Activated CD4-positive, alpha-beta T cell treated with anti-CD3 and anti-CD28 coated beads for 36 hours (primary cell): ENCODE measurements around the gene FAM219A. TPM values are rescaled to one million over a fixed set of nuclear protein-coding genes. Genes with fewer than 3 reads are reported as not detected.
"Not testable (repeated sequence)": the region's sequence is repeated elsewhere in the genome, so short reads cannot be mapped to it uniquely, and the experiment has no call there.

Experiments
- ATAC-seq: fragments of 200-7000 bp; cut with Tn5 transposase; one replicate; pipeline ENCODE4 v1.10.0; 2021; ENCODE audit warnings: mild to moderate bottlenecking, moderate library complexity
- CTCF ChIA-PET: fragments of 350-600 bp; sonication (Branson Sonifier 250); formaldehyde crosslinking; loops from one replicate; lab custom pipeline; 2021; ENCODE audit warnings: antibody characterized with exemption; lab: Charles Lee
- POLR2A ChIA-PET: fragments of 350-600 bp; sonication (Branson Sonifier 250); formaldehyde crosslinking; loops from one replicate; lab custom pipeline; 2021; ENCODE audit warnings: antibody characterized with exemption, inconsistent platforms; lab: Charles Lee
- DNase-seq: peaks from one replicate; pipeline ENCODE4 v3.0.0-alpha.2; 2020
- H3K27ac Mint-ChIP-seq: one replicate; pipeline ENCODE4 v1.8.0; 2021; ENCODE audit warnings: mixed read lengths
- H3K27me3 Mint-ChIP-seq: one replicate; pipeline ENCODE4 v1.8.0; 2021; ENCODE audit warnings: mixed read lengths
- H3K36me3 Mint-ChIP-seq: one replicate; pipeline ENCODE4 v1.8.0; 2021; ENCODE audit warnings: low read depth, mixed read lengths
- H3K4me1 Mint-ChIP-seq: one replicate; pipeline ENCODE4 v1.8.0; 2021; ENCODE audit warnings: mixed read lengths
- H3K4me3 Mint-ChIP-seq: one replicate; pipeline ENCODE4 v1.8.0; 2021; ENCODE audit warnings: mild to moderate bottlenecking, moderate library complexity, mixed read lengths
- H3K9me3 Mint-ChIP-seq: one replicate; pipeline ENCODE4 v1.8.0; 2021; ENCODE audit warnings: low read depth, mixed read lengths
- intact Hi-C, 2 experiments: fragments of 100-400 bp; cut with DNase I in 1 of 2; cut with micrococcal nuclease in 1 of 2; formaldehyde crosslinking; loops; one replicate each; pipeline versions ENCODE4 v1.14.2 to v1.15.1; 2022 to 2024; cut with DNase I, micrococcal nuclease
- total RNA-seq, 2 experiments: library from RNA; stranded (reverse); gene quantifications; one replicate each; pipeline ENCODE4 v1.2.3, GENCODE V29; 2021

FAM219A gene
- total RNA-seq, 2 experiments from 2014 or later, result 9.7 to 12.9 TPM

- intact Hi-C loops, H3K27me3 Mint-ChIP-seq, POLR2A ChIA-PET, ATAC-seq, CTCF ChIA-PET, H3K27ac Mint-ChIP-seq, H3K9me3 Mint-ChIP-seq, H3K4me1 Mint-ChIP-seq, H3K4me3 Mint-ChIP-seq, DNase-seq: not testable (repeated sequence)
- H3K36me3 Mint-ChIP-seq, result peaks cover 24% of the 10 kb centered on the region
Observed at GRCh38 chr9:34352122-34352652, 106.2 kb downstream of the FAM219A start.

DNA sequence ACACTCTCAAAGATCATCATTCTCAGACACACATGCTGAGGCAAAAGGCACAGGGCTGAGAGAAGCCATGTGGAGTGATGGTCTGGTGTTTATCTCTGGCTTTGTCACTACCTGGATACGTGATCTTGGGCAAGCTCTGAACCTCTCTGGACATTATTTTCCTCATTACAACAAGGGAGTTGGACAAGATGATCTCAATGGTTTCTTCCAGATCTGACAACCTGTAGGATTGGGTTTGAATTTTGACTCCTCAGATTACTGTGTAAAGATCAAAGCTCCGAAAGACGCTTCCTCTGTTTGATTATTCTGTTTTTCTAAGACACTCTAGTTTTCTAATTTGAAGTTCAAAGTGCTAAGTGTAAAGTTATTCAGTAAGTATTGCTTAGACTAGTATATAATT, 109.0 kb downstream of the FAM219A start:
- CTCF ChIA-PET, result interaction anchor here (0.8 to 1.1 kb wide), 2 partner anchors 30 to 92 kb away, joined by 4 read pairs; no protein-coding TSS in a partner anchor
- Mint-ChIP-seq H3K36me3 (peaks cover 15% of the 10 kb centered on the region), H3K9me3 (no peaks in the 10 kb centered on the region), H3K4me1 (no peaks in the 10 kb centered on the region), H3K27me3 (no peaks in the 10 kb centered on the region), H3K4me3 (no peak overlapping the region), H3K27ac (no peak overlapping the region)
- DNase-seq (no peak), ATAC-seq (no peak)
- POLR2A ChIA-PET, result no interaction called here
- intact Hi-C loops, result no loop called here

Other genes with a start within 250 kb of the FAM219A start
- 1 to 10 TPM; 5.9 to 7.7 TPM for gene KIF24, start 129.3 kb downstream of the FAM219A start, total RNA-seq
- gene NUDT2, start 129.0 kb downstream of the FAM219A start, total RNA-seq, result 10 to 100 TPM; 14.9 to 22.9 TPM
- 1 to 10 TPM; 2.2 to 2.3 TPM for gene MYORG, start 81.7 kb downstream of the FAM219A start, total RNA-seq
- gene DNAI1, start 235 bp upstream of the FAM219A start, total RNA-seq, result under 1 TPM in 1 of 2 experiments, not detected in 1; 0.34 TPM
- not detected for gene ENHO, start 64.4 kb upstream of the FAM219A start, total RNA-seq
- not detected for gene CNTFR, start 131.2 kb upstream of the FAM219A start, total RNA-seq
- gene RPP25L, start 153.5 kb upstream of the FAM219A start, total RNA-seq, result 10 to 100 TPM; 29.3 to 35.2 TPM
- 10 to 100 TPM; 65.9 to 68.4 TPM for gene DCTN3, start 161.9 kb upstream of the FAM219A start, total RNA-seq
- under 1 TPM; 0.66 to 0.76 TPM for gene ARID3C, start 170.5 kb upstream of the FAM219A start, total RNA-seq
- 10 to 100 TPM; 63.6 to 68.0 TPM for gene SIGMAR1, start 179.2 kb upstream of the FAM219A start, total RNA-seq
- gene GALT, start 188.1 kb upstream of the FAM219A start, total RNA-seq, result 10 to 100 TPM; 45.1 to 53.9 TPM
- gene IL11RA, start 193.6 kb upstream of the FAM219A start, total RNA-seq, result 10 to 100 TPM; 18.3 to 21.3 TPM
- under 1 TPM in 1 of 2 experiments, not detected in 1; 0.23 TPM for gene CCL27, start 204.1 kb upstream of the FAM219A start, total RNA-seq
- under 1 TPM; 0.30 to 0.66 TPM for gene CCL19, start 232.7 kb upstream of the FAM219A start, total RNA-seq